Measurements from ENCODE around the gene DUSP1. TPM values are rescaled to one million over a fixed set of nuclear protein-coding genes. Genes with fewer than 3 reads are reported as not detected.

DUSP1 gene
- total and polyA plus RNA-seq, 2 donors from 2014 or later = 172 to 298 TPM

DNA sequence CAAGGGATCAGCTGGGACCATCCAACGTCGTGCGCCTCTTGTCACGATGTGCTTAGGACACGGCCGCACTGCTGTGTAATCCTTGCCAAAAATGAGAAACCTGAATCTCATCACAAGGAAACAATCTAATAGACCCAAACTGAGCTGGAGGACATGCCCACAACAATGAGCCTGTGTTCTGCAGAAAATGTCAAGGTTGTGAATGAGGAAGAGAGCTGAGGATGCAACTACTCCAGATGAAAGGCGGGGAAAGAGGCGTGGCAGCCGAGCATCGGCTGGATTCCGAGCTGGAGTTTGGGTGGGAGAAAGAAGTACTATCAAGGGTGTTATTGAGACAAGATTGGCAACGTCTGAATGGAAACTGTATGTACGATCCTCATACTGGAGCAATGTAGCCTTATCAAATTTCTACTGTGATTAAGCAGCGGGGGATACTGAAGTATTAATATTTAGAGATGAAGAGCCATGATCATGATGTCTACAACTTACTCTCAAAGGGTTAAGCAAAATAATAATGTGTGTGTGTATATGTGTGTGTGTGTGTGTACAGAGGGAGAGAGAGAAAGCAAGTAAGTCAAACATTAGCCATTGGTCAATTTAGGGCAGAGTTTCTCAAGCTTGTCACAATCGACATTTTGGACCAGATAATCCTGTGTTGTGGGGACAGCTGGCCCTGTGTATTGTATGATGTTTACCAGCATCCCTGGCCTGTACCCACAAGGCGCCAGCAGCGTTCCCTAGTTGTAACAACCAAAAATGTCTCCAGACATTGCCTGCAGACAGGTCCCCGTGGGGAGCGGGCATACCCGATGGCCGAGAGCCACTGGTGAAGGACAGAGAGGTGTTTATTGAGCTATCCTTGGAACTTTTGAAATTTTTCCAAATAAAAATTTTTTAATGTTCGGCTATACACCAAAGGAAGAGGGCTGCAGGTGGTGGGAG is 46.5 kb downstream of the DUSP1 start:
- Histone ChIP-seq H3K9ac (ENCODE audit: low read length in 3 of 3) (no peak overlapping the region), H3K36me3 (ENCODE audit: control insufficient read depth in 2 of 3, insufficient read depth in 3 of 3, low read length in 3 of 3) (no peaks in the 10 kb centered on the region), H3K27me3 (ENCODE audit: control insufficient read depth, insufficient read depth, low read length) (no peaks in the 10 kb centered on the region), H3K9me3 (ENCODE audit: control insufficient read depth in 2 of 3, insufficient read depth in 1 of 3, low read length in 3 of 3) (no peaks in the 10 kb centered on the region), H3K4me3 (ENCODE audit: low read length in 3 of 3) (no peak overlapping the region), H3K27ac (ENCODE audit: low read depth in 2 of 2, low read length in 2 of 2) (no peak overlapping the region), H3K4me1 (ENCODE audit: control insufficient read depth in 2 of 3, insufficient read depth in 2 of 3, low read depth in 1 of 3, low read length in 3 of 3) (peaks cover 0 to 24% (median 15%) of the 10 kb centered on the region in 3 donors)
- FAIRE-seq = no peak
- TF ChIP-seq, protein P1, sequence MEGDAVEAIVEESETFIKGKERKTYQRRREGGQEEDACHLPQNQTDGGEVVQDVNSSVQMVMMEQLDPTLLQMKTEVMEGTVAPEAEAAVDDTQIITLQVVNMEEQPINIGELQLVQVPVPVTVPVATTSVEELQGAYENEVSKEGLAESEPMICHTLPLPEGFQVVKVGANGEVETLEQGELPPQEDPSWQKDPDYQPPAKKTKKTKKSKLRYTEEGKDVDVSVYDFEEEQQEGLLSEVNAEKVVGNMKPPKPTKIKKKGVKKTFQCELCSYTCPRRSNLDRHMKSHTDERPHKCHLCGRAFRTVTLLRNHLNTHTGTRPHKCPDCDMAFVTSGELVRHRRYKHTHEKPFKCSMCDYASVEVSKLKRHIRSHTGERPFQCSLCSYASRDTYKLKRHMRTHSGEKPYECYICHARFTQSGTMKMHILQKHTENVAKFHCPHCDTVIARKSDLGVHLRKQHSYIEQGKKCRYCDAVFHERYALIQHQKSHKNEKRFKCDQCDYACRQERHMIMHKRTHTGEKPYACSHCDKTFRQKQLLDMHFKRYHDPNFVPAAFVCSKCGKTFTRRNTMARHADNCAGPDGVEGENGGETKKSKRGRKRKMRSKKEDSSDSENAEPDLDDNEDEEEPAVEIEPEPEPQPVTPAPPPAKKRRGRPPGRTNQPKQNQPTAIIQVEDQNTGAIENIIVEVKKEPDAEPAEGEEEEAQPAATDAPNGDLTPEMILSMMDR (IDR thresholded peaks at IDR 0.05; ENCODE audit: borderline replicate concordance, extremely low read depth, insufficient read depth) = no peak
- intact Hi-C loops (cut with DNase I) = no loop called here
- peak in 1 of 5 donors; percentile 58 for DNase-seq

DNA sequence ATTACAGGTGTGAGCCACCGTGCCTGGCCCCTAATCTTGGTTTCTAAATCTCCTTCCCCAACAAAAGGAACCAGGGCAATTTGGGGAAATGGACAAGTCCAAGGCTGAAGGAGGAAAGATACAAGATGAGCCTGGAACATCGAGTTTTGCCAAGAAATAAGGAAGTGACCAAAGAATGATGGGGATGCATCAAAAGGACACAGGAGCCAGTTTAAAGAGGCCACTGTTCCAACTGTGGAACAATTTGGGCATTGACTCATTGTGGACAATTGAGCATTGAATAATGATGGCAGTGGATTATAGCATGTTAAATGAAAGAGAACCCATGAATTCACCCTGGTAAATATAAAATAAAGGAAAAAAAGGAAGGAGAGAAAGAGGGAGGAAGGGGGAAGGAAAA is 47.5 kb downstream of the DUSP1 start:
- Histone ChIP-seq H3K27ac (ENCODE audit: low read depth in 2 of 2, low read length in 2 of 2) (no peak overlapping the region), H3K36me3 (ENCODE audit: control insufficient read depth in 2 of 3, insufficient read depth in 3 of 3, low read length in 3 of 3) (no peaks in the 10 kb centered on the region), H3K9me3 (ENCODE audit: control insufficient read depth in 2 of 3, insufficient read depth in 1 of 3, low read length in 3 of 3) (no peaks in the 10 kb centered on the region), H3K27me3 (ENCODE audit: control insufficient read depth, insufficient read depth, low read length) (no peaks in the 10 kb centered on the region), H3K9ac (ENCODE audit: low read length in 3 of 3) (no peak overlapping the region), H3K4me3 (ENCODE audit: low read length in 3 of 3) (no peak overlapping the region), H3K4me1 (ENCODE audit: control insufficient read depth in 2 of 3, insufficient read depth in 2 of 3, low read depth in 1 of 3, low read length in 3 of 3) (peaks cover 0 to 24% (median 15%) of the 10 kb centered on the region in 3 donors)
- DNase-seq (no peak), FAIRE-seq (no peak)
- TF ChIP-seq, protein P1 (IDR thresholded peaks at IDR 0.05; ENCODE audit: borderline replicate concordance, extremely low read depth, insufficient read depth) = no peak
- intact Hi-C loops (cut with DNase I) = no loop called here

DNA sequence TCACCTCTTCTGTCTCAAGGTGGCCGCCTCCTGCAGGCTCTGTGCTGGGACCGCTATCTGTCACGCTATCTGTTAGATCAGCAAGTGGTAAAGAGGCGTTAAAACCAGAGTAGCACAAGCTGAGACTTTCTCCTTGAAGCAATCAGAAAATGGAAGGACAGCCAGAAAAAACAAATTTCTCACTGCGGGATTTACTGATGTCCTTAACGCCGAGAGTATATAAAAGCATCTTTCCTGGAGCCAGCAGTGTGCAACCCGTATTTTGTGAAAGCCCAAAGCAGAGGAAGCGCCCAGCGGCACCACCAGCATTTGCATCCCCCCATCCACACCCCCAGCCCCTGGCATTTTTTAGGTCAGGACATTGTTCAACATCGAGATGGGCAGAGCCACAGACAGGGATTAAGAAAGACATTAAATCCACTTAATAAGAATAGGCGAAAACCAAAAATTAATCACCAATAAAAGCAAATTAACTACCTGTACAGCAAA is 48.6 kb downstream of the DUSP1 start:
- Histone ChIP-seq H3K9me3 (ENCODE audit: control insufficient read depth in 2 of 3, insufficient read depth in 1 of 3, low read length in 3 of 3) (no peaks in the 10 kb centered on the region), H3K4me1 (ENCODE audit: control insufficient read depth in 2 of 3, insufficient read depth in 2 of 3, low read depth in 1 of 3, low read length in 3 of 3) (peaks cover 0 to 22% (median 11%) of the 10 kb centered on the region in 3 donors), H3K27me3 (ENCODE audit: control insufficient read depth, insufficient read depth, low read length) (no peaks in the 10 kb centered on the region), H3K27ac (ENCODE audit: low read depth in 2 of 2, low read length in 2 of 2) (no peak overlapping the region), H3K4me3 (ENCODE audit: low read length in 3 of 3) (no peak overlapping the region), H3K9ac (ENCODE audit: low read length in 3 of 3) (peak overlapping the region in 1 of 3 donors; percentile 22), H3K36me3 (ENCODE audit: control insufficient read depth in 2 of 3, insufficient read depth in 3 of 3, low read length in 3 of 3) (no peaks in the 10 kb centered on the region)
- no peak for FAIRE-seq
- DNase-seq = peak in 1 of 5 donors; percentile 42
- intact Hi-C loops (cut with DNase I) = no loop called here
- TF ChIP-seq, protein P1 (IDR thresholded peaks at IDR 0.05; ENCODE audit: borderline replicate concordance, extremely low read depth, insufficient read depth) = no peak
